ENCODE results near the gene RET.

Gene RET
- total RNA-seq = 0.13 to 0.31 reads per million in 2 donors

DNA sequence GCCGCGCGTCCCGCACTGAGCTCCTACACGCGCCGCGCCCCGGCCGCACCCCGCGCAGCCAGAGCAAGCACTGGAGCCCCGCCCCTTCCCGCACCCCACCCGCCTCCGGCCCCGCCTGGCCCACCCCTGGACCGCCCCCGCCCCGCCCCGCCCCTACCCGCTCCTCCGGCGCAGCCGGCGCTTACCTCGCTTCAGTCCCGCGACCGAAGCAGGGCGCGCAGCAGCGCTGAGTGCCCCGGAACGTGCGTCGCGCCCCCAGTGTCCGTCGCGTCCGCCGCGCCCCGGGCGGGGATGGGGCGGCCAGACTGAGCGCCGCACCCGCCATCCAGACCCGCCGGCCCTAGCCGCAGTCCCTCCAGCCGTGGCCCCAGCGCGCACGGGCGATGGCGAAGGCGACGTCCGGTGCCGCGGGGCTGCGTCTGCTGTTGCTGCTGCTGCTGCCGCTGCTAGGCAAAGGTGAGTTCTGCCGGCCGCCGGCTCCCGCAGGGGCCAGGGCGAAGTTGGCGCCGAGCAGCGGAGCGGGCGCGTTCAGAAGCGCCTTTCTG, at the start of gene RET:
RET (plus strand) TSS at position 194 of the 545 bp plus-strand sequence; CDS start at position 384, 190 bp downstream.
- no peak for DNase-seq

DNA sequence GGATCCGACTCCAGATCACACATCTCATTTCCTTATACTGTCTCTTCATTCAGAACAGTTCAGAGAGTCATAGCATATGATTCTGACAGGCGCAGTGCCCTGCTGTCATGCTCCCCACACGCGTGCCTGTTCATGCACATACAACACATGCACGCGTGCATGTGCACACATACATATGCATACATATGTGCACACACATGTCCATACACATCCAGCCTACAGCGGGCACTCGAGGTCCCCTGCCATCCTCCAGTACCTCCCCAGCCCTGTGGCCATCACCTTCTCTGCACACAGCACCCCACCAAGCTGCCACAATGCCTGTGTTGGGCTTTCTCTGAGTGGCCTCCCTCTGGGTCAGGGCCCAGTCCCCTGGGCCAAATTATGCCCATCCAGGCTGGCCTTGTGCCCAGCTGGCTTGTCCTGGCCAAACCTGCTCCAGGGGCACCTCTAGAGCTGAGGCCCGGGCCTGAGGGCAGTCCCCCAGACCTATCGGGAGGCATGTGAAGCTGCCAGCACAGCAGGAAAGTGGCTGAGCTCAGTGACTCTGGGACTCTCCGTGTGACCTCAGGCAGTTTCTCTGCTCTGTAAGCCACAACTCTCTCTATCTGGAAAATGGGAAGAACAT, 49.4 kb upstream of the RET start:
- no peak for DNase-seq

- no peak for DNase-seq
Measured at GRCh38 chr10:43028143-43028542, 48.7 kb upstream of the RET start.

GRCh38 chr10:43029043-43029442, 47.8 kb upstream of the RET start:
- no peak for DNase-seq

DNA sequence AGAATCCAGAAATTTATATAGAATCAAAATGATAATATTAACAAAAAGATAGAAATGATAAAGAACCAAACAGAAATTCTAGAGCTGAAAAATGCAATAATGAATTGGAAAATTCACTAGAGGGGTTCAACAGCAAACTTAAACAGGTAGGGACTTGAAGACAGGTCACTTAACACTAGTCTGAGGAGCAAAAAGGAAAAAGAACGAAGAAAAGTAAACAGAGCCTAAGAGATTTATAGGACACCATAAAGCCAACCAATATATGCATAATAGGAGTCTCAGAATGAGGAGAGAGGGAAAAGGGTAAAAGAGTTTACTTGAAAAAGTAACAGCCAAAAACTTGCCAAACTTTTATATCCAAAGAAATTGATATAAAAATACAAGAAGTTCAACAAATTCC, 44.3 kb upstream of the RET start:
- no peak for DNase-seq

GRCh38 chr10:43035800-43036199, 41.1 kb upstream of the RET start:
- DNase-seq = no peak

- DNase-seq = no peak
Measured at GRCh38 chr10:43036481-43037428, 40.1 kb upstream of the RET start.

GRCh38 chr10:43037440-43037839, 39.4 kb upstream of the RET start:
- DNase-seq = no peak

DNA sequence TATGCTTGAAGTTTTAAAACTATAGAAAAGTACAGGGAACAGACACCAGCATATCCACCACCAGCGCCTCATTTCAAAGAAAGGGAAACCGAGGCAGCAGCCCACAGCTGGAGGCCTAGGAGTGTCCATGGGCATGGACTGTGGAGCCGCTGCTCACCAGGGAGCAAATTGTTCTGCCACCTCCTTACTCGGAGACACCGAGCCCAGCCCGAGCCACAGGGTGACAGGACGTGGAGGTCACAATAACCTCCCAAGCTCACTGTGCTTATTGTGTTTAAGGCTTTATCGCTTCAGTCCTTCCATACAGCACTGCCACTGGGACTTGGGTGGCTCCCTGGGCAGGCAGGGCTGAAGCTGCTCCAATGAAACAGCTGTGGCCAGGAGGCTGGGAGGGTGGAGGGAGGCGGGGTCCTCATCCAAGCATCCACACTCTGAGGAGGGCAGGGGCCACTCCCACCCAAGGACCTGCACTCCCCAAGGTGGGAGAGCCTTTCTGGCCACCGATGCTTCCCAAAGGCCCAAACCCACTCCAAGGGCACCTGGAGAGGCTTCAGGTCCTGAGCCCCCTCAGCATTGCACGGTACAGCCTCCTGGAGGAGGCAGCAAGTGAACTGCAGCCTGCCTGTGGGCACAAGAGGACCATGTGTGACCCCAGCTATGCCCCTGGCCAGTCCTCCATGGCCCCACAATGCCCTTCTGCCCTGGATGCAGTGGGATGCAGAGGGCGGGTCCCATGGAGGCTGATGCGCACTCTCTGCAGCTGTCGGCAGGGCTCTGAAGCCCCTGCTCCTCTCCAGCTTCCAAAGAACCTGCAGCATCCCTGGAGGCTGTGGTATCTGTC, 38.7 kb upstream of the RET start:
- DNase-seq = no peak

- DNase-seq = no peak
Measured at GRCh38 chr10:43038783-43039623, 37.9 kb upstream of the RET start.

- no peak for DNase-seq
Measured at GRCh38 chr10:43039624-43040481, 37.0 kb upstream of the RET start.

DNA sequence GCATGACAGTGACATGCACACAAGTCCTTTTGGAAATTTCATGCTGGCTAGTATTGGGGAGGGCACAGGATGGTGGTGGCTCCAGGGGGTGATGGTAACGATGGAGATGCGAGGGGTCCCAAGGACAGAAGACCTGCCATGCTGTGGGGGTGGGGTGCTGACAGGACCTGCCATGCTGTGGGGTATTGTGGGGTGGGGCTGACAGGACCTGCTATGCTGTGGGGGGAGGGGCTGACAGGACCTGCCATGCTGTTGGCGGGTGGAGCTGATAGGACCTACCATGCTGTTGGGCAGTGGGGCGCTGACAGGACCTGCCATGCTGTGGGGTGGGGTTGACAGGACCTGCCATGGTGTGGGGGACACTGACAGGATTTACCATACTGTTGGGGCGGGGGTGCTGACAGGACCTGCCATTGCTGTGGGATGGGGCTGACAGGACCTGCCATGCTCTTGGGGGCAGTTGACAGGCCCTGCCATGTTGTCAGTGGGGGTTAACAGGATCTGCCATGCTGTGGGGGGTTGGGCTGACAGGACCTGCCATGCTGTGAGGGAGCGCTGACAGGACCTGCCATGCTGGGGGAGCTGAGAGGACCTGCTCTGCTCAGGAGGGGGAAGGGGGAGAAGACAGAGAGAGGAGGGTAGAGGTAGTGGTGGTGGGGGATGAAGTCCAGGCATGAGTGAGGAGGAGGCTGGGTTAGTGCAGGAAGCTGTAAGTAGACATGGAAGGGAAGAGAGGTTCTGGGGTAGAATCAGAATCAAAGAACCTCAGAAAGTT, 36.2 kb upstream of the RET start:
- no peak for DNase-seq

DNA sequence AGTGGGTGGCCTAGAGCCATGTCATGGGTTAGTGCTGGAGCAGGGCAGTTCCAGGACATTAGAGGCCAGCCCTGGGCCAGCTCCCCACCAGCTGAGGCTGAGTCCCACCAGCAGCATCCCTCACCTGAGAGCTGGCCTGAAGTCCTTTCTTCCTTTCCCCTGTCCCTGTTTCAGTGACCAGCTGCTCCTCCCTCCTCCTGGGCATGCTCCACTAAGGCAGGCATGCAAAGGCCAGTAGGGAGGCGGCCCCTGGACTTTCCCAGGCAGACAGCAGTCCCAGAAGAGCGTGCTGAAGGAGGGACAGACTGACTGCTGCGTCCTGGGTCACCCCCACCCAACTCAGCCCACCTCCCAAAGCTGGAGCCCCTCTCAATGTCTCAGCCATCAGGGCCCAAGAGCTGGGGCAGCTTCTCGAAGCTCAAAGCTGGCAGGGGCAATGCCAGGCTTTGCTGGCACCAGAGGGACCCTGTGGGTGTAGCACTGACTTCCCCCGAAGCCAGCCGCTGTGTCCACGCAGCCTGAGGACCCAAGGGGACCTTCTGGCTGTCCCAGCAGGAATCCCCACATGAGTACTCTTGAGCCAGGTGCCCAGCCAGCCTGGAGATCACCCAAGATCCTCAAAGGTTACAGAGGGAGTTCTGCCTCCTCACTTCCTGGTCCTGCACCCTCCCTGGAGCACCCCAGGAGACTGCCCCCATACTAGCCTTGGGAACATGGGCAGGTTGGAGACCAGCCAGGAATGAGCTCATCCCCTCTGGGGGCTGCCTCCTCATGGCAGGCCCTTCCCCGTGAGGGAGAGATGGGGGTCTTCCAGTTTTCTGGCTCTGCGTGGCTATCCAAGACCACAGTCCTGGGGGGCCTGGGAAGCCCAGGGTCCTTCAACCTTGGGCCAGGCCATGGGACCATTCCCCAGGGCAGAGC, 35.2 kb upstream of the RET start:
- DNase-seq = no peak

GRCh38 chr10:43042503-43043341, 34.1 kb upstream of the RET start:
- DNase-seq = no peak

DNA sequence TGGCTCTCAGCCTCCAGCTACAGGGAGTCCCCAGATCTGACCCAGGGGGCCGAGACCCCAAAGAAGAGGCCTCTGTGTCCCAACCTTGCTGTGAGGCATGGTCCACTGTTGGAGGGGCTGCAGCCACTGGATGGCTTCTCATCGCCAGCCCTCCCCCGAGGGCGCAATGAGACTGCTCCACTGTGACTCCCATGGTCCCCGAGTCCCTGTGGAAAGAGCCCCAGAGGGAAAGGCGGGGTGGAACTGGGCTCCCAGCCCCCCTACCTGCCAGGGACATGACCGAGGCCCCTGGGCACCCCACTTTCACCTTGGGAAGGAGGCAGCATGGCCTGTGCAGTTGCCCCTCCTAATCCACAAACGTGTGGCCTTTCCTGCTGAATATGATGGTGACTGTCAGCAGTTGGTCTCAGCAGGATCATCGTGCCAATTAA, 33.5 kb upstream of the RET start:
- DNase-seq = no peak

- no peak for DNase-seq
Measured at GRCh38 chr10:43043773-43044447, 33.0 kb upstream of the RET start.

DNA sequence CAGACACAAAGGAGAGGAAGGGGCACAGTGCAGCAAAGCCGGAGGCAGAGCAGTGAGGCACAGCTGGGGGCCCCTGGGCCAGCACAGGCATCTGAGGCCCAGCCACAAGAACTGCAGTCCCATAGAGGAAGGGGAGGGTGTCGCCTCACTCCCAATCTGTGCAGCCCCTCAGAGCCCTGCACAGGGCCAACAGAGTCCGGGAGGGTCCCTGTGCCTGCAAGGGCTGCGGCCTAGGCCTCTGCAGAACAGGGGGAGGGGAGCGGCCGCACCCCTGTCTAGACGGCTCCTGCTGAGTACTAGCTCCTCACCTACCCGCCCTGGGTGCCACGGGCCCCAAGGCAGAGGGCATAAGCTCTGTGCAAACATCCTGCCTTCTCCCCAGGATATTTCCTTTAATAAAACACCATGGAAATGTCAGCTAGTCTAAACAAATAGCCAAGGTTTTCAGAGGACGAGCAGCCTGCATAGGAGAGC, 32.4 kb upstream of the RET start:
- DNase-seq = no peak
